Measurements from ENCODE around the gene RERE.

DNA sequence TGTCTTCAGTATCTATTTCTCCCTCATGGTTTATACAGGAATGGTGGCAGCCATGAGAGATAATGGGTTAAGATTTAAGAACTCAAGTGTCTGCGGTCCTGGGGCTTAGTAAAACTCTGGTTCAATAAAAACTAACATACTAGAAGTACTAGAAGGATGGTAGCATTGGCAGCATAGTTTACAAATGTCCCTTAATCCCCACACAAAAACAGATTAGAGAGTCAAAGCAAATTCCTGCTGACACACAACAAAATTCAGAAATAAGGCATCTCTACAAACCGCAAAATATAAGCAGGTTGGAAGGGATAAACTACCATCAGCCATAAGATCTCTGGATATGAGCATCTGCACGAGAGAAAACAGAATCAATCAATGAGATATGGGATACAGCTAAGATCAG lies 234.4 kb downstream of the RERE start:
- no peak for TF ChIP-seq BHLHE40 (IDR thresholded peaks at IDR 0.05; ENCODE audit: borderline replicate concordance)
- TF ChIP-seq FOXA1 (IDR thresholded peaks at IDR 0.05), result no peak
- no peak for TF ChIP-seq SP1 (IDR thresholded peaks at IDR 0.05)
- TF ChIP-seq FOXM1 (IDR thresholded peaks at IDR 0.05; ENCODE audit: borderline replicate concordance), result no peak
- TF ChIP-seq NFRKB (IDR thresholded peaks at IDR 0.05), result no peak
- no peak for TF ChIP-seq LEF1 (IDR thresholded peaks at IDR 0.05; ENCODE audit: borderline replicate concordance)
- TF ChIP-seq ARNT (IDR thresholded peaks at IDR 0.05), result no peak
- no peak for TF ChIP-seq L3MBTL2 (conservative IDR thresholded peaks at IDR 0.05)
- no peak for TF ChIP-seq CTBP1 (IDR thresholded peaks at IDR 0.05; ENCODE audit: borderline replicate concordance)
- TF ChIP-seq TARDBP (IDR thresholded peaks at IDR 0.05), result no peak
- no peak for TF ChIP-seq FOXK2 (IDR thresholded peaks at IDR 0.05)
- TF ChIP-seq, protein P1, sequence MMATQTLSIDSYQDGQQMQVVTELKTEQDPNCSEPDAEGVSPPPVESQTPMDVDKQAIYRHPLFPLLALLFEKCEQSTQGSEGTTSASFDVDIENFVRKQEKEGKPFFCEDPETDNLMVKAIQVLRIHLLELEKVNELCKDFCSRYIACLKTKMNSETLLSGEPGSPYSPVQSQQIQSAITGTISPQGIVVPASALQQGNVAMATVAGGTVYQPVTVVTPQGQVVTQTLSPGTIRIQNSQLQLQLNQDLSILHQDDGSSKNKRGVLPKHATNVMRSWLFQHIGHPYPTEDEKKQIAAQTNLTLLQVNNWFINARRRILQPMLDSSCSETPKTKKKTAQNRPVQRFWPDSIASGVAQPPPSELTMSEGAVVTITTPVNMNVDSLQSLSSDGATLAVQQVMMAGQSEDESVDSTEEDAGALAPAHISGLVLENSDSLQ (IDR thresholded peaks at IDR 0.05), result no peak
- no peak for TF ChIP-seq ZNF384 (IDR thresholded peaks at IDR 0.05)
